HG03097 (cell line): Measurements from ENCODE around the gene JPT2.
"Not testable (repeated sequence)": the region's sequence is repeated elsewhere in the genome, so short reads cannot be mapped to it uniquely, and the experiment has no call there.

Source experiments
- ATAC-seq: cut with Tn5 transposase; IDR thresholded peaks from one replicate; pipeline ENCODE4 v1.9.1; 2021; ENCODE audit not compliant: unreplicated experiment, low FRiP score

JPT2 gene

GRCh38 chr16:1673424-1674151 is 4.5 kb upstream of the JPT2 start:
- no peak for ATAC-seq

- no peak for ATAC-seq
Measured at GRCh38 chr16:1674306-1674705, 3.8 kb upstream of the JPT2 start.

- no peak for ATAC-seq
Measured at GRCh38 chr16:1674751-1675664, 3.1 kb upstream of the JPT2 start.

GRCh38 chr16:1676661-1677060 is 1.4 kb upstream of the JPT2 start:
- ATAC-seq, result no peak

- ATAC-seq, result no peak
Measured at GRCh38 chr16:1677339-1677738, 740 bp upstream of the JPT2 start.

- ATAC-seq, result no peak
Measured at GRCh38 chr16:1678500-1679098, 520 bp downstream of the JPT2 start.

- no peak for ATAC-seq
Measured at GRCh38 chr16:1680361-1680760, 2.3 kb downstream of the JPT2 start.

- no peak for ATAC-seq
Measured at GRCh38 chr16:1681032-1681431, 3.0 kb downstream of the JPT2 start.

- ATAC-seq, result no peak
Measured at GRCh38 chr16:1687427-1688316, 9.6 kb downstream of the JPT2 start.

- ATAC-seq, result no peak
Measured at GRCh38 chr16:1688807-1689560, 10.9 kb downstream of the JPT2 start.

GRCh38 chr16:1689853-1690252 is 11.8 kb downstream of the JPT2 start:
- no peak for ATAC-seq

- no peak for ATAC-seq
Measured at GRCh38 chr16:1690810-1691209, 12.7 kb downstream of the JPT2 start.

- ATAC-seq, result no peak
Measured at GRCh38 chr16:1691276-1691675, 13.2 kb downstream of the JPT2 start.

GRCh38 chr16:1691956-1692355 is 13.9 kb downstream of the JPT2 start:
- ATAC-seq, result no peak

- ATAC-seq, result no peak
Measured at GRCh38 chr16:1696863-1697262, 18.8 kb downstream of the JPT2 start.

- no peak for ATAC-seq
Measured at GRCh38 chr16:1698680-1699079, 20.6 kb downstream of the JPT2 start.

- ATAC-seq, result no peak
Measured at GRCh38 chr16:1700246-1700645, 22.2 kb downstream of the JPT2 start.

- no peak for ATAC-seq
Measured at GRCh38 chr16:1701216-1701878, 23.3 kb downstream of the JPT2 start.

- not testable (repeated sequence) for ATAC-seq
Measured at GRCh38 chr16:1705324-1705687, 27.2 kb downstream of the JPT2 start.
